ENCODE results near the gene FCRLA. TPM values are rescaled to one million over a fixed set of nuclear protein-coding genes. Genes with fewer than 3 reads are reported as not detected.

Gene FCRLA
- total RNA-seq, 2 donors from 2014 or later, result not detected

DNA sequence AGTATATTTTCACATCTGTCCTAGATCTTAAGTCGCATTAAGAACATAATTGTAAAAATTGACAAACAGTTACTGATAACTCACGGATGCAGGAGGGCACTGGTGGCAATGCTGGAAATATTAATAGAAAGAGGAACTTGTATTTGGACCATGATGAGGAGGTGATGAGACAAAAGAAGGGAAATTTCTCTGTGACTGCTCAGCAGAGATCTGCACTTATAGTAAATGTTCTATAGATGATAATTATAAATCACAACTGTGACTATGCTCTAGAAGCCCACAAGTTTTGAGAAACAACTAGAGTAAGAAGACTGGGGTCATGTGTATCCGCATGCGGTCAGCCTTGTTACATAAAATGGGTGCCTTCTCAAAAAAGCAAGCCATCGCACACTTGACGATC lies 33.9 kb downstream of the FCRLA start:
- H3K9me3 Mint-ChIP-seq, result no peaks in the 10 kb centered on the region
- DNase-seq (ENCODE audit: low spot score in 2 of 2) (no peak), ATAC-seq (no peak)
- no peak overlapping the region for H3K27ac Mint-ChIP-seq
- H3K36me3 Mint-ChIP-seq, result no peaks in the 10 kb centered on the region

GRCh38 chr1:161743231-161743630 lies 36.2 kb downstream of the FCRLA start:
- ATAC-seq, result no peak
- Mint-ChIP-seq H3K27ac (peak overlapping the region in 1 of 2 donors; percentile 83), H3K9me3 (no peaks in the 10 kb centered on the region)

DNA sequence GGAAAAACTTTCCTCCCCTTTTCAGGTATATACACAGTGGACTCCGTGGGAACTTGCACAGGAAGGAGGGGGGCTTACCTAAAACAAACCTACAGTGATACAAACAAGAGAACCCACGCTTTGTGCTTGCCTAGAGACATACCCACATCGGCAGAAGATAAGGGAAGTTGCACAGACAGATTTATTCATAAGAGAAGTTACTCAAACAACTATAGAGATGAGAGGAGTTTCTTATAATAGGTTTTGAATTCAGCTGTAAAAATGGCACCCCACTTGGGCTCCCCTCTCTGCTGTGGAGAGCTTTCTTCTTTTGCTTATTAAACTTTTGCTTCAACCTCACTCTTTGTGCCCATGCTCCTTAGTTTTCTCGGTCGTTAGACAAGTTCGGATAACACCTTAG lies 40.8 kb downstream of the FCRLA start:
- Mint-ChIP-seq H3K27ac (no peak overlapping the region), H3K36me3 (peaks cover 13 to 18% of the 10 kb centered on the region in 2 donors), H3K9me3 (no peaks in the 10 kb centered on the region)
- no peak for DNase-seq (ENCODE audit: low spot score in 2 of 2)
- ATAC-seq, result no peak

More at GRCh38 chr1:161743231-161743630, 36.2 kb downstream of the FCRLA start:
- H3K36me3 Mint-ChIP-seq, result no peaks in the 10 kb centered on the region
- DNase-seq (ENCODE audit: low spot score in 2 of 2), result no peak

DNA sequence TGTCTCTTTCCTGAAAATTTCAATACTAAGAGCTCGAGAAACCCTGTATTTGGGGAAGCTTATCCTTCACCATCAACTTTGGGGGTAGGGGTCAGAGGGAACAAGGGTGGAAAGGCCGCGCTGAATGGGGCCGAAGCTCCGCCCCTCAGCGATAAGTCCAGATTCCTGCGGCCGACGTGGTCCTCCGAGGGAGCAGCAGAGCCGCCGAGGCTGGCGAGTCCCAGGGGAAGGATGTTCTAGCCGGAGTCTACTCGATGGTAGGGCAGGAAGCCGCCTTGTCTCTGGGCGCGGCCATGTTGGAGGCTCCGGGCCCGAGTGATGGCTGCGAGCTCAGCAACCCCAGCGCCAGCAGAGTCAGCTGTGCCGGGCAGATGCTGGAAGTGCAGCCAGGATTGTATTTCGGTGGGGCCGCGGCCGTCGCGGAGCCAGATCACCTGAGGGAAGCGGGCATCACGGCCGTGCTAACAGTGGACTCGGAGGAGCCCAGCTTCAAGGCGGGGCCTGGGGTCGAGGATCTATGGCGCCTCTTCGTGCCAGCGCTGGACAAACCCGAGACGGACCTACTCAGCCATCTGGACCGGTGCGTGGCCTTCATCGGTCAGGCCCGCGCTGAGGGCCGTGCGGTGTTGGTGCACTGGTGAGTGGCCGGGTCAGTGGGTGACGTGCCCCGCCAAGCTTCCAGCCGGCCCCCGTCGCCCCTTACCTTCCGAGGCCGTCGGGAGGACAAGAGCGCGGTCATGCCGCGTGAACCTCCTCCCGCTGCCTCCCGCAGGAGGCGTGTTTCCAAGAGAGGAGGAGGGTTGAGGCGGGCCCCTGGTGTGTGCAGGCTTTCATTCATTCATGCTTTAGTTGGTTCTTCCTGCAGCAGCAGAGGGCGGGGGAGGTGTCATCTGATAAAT lies 42.7 kb downstream of the FCRLA start, which contains the start of gene DUSP12:
Gene DUSP12 (plus strand): TSS at position 278 of the 899 bp plus-strand sequence. CDS start 16 bp downstream, at position 294.
- peaks cover 19 to 35% of the 10 kb centered on the region in 2 donors for H3K36me3 Mint-ChIP-seq
- peak; percentile 92 to 94 for ATAC-seq
- peaks cover 0 to 9% of the 10 kb centered on the region in 2 donors for H3K9me3 Mint-ChIP-seq
- peak; percentile 82 to 89 for DNase-seq (ENCODE audit: low spot score in 2 of 2)
- H3K27ac Mint-ChIP-seq, result peak within 1 kb of the TSS; percentile 96 to 98

DNA sequence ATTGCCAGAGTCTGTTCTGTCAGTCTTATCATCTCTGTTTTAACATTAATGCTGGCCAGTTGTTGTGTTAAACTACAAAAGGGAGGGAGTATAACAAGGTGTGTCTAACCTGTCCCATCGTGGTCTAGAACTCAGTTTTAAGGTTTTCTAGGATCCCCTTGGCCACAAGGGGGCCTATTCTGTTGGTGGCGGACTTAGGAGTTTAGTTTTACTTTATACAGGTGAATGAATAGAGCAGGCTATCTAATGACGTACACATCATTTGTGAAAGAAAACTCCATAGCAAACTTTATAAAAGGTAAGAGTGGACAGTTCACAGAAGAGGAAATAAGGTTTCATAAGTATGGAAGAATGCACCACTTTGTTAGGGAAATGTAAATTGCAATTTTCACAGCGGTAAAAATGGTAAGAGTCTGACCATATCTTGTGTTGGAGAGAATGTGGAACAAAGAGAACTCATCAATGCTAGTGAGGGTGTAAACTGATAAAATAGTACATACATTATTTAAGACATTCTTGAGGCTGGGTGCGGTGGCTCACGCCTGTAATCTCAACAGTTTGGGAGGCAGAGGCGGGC lies 56.6 kb downstream of the FCRLA start:
- DNase-seq (ENCODE audit: low spot score in 2 of 2), result peak in 1 of 2 donors; percentile 55
- Mint-ChIP-seq H3K36me3 (peaks cover 0 to 9% of the 10 kb centered on the region in 2 donors), H3K9me3 (no peaks in the 10 kb centered on the region), H3K27ac (peak overlapping the region; percentile 31 to 52)
- peak; percentile 26 to 62 for ATAC-seq

Other genes starting within 250 kb of the FCRLA start
- under 1 TPM in 1 of 2 donors, not detected in 1; 0.49 TPM for gene FCGR2A, start 201.8 kb upstream of the FCRLA start, total RNA-seq
- gene HSPA6, start 182.7 kb upstream of the FCRLA start, total RNA-seq, result under 1 TPM; 0.31 to 0.61 TPM
- under 1 TPM; 0.16 to 0.59 TPM for gene FCGR3A, start 157.4 kb upstream of the FCRLA start, total RNA-seq
- not detected for gene FCGR3B, start 76.1 kb upstream of the FCRLA start, total RNA-seq
- under 1 TPM in 1 of 2 donors, not detected in 1; 0.21 TPM for gene FCGR2B, start 44.1 kb upstream of the FCRLA start, total RNA-seq
- not detected for gene FCRLB, start 14.3 kb downstream of the FCRLA start, total RNA-seq
- gene DUSP12, start 42.6 kb downstream of the FCRLA start, total RNA-seq, result 10 to 100 TPM in 1 of 2 donors, 1 to 10 TPM in 1; 7.5 to 23.8 TPM
- gene ATF6, start 59.1 kb downstream of the FCRLA start, total RNA-seq, result 10 to 100 TPM; 21.3 to 24.9 TPM

All from activated naive CD4-positive, alpha-beta T cell treated with anti-CD3 and anti-CD28 coated beads, Interleukin-2, amount 50 U/mL, for 72 hours (primary cell).